ENCODE results near the gene LRRC3C. TPM values are rescaled to one million over a fixed set of nuclear protein-coding genes. Genes with fewer than 3 reads are reported as not detected.
"Not testable (repeated sequence)": the region's sequence is repeated elsewhere in the genome, so short reads cannot be mapped to it uniquely, and the experiment has no call there.

The LRRC3C gene
- total RNA-seq, 1 experiment from 2014 or later: not detected

- BruUV-seq (replicated peaks): no TSS peak
- H3K36me3 Mint-ChIP-seq (ENCODE audit: insufficient read depth, unreplicated experiment): peaks cover 7% of the 10 kb centered on the region
- no peak for TF ChIP-seq CTCF (IDR thresholded peaks at IDR 0.05; ENCODE audit: unreplicated experiment)
- no peak overlapping the region for H3K27ac Mint-ChIP-seq (ENCODE audit: unreplicated experiment)
- H3K9me3 Mint-ChIP-seq (ENCODE audit: low read depth, unreplicated experiment): no peaks in the 10 kb centered on the region
- DNase-seq: peak; percentile 76
- peaks cover 75% of the 10 kb centered on the region for H3K27me3 Mint-ChIP-seq (ENCODE audit: unreplicated experiment)
- intact Hi-C loops (cut with micrococcal nuclease; ENCODE audit: unreplicated experiment): no loop called here
- H3K4me1 Mint-ChIP-seq (ENCODE audit: low read depth, unreplicated experiment): peaks cover 27% of the 10 kb centered on the region
- CTCF ChIA-PET: interaction anchor here (0.5 to 109.6 kb wide), 31 partner anchors 24 to 630 kb away, joined by 3 to 8195 read pairs (median 7); partner anchors contain the start of genes CASC3, CSF3, ERBB2 and GRB7
- no peak overlapping the region for H3K4me3 Mint-ChIP-seq (ENCODE audit: low read depth, unreplicated experiment)
These were observed 16.8 kb downstream of the LRRC3C start for GRCh38 chr17:39944393-39944711.

- H3K36me3 Mint-ChIP-seq (ENCODE audit: insufficient read depth, unreplicated experiment): peaks cover 12% of the 10 kb centered on the region
- CTCF ChIA-PET: interaction anchor here (0.5 to 109.6 kb wide), 48 partner anchors 21 to 1695 kb away, joined by 3 to 8195 read pairs (median 8); partner anchors contain the start of genes CSF3, ERBB2, GRB7 and GSDMA
- no peak overlapping the region for H3K4me3 Mint-ChIP-seq (ENCODE audit: low read depth, unreplicated experiment)
- intact Hi-C loops (cut with micrococcal nuclease; ENCODE audit: unreplicated experiment): no loop called here
- DNase-seq: peak; percentile 86
- no peak for TF ChIP-seq CTCF (IDR thresholded peaks at IDR 0.05; ENCODE audit: unreplicated experiment)
- no peaks in the 10 kb centered on the region for H3K9me3 Mint-ChIP-seq (ENCODE audit: low read depth, unreplicated experiment)
- peaks cover 39% of the 10 kb centered on the region for H3K4me1 Mint-ChIP-seq (ENCODE audit: low read depth, unreplicated experiment)
- H3K27me3 Mint-ChIP-seq (ENCODE audit: unreplicated experiment): peaks cover 57% of the 10 kb centered on the region
- no peak overlapping the region for H3K27ac Mint-ChIP-seq (ENCODE audit: unreplicated experiment)
- no TSS peak for BruUV-seq (replicated peaks)
These were observed 19.2 kb downstream of the LRRC3C start for GRCh38 chr17:39946551-39947330.

GRCh38 chr17:39948489-39948828 is 20.9 kb downstream of the LRRC3C start:
- Mint-ChIP-seq H3K27ac (ENCODE audit: unreplicated experiment) (peak overlapping the region; percentile 29), H3K36me3 (ENCODE audit: insufficient read depth, unreplicated experiment) (peaks cover 28% of the 10 kb centered on the region), H3K27me3 (ENCODE audit: unreplicated experiment) (peaks cover 46% of the 10 kb centered on the region), H3K4me1 (ENCODE audit: low read depth, unreplicated experiment) (peaks cover 49% of the 10 kb centered on the region)
- not testable (repeated sequence) for H3K4me3 Mint-ChIP-seq (ENCODE audit: low read depth, unreplicated experiment); H3K9me3 Mint-ChIP-seq (ENCODE audit: low read depth, unreplicated experiment)
- intact Hi-C loops (cut with micrococcal nuclease; ENCODE audit: unreplicated experiment): loop anchor here (1.0 to 2.0 kb wide), 3 partner anchors 11 to 550 kb away; partner anchors contain the start of gene STARD3
- CTCF ChIA-PET: interaction anchor here (0.6 to 109.6 kb wide), 48 partner anchors 20 to 606 kb away, joined by 3 to 8195 read pairs (median 7); partner anchors contain the start of genes CSF3, ERBB2, GRB7 and GSDMA
- peak; percentile 89 for DNase-seq
- TSS peak; percentile 29 for BruUV-seq (replicated peaks)

GRCh38 chr17:39949028-39949427 is 21.5 kb downstream of the LRRC3C start:
- H3K4me1 Mint-ChIP-seq (ENCODE audit: low read depth, unreplicated experiment): peaks cover 49% of the 10 kb centered on the region
- BruUV-seq (replicated peaks): no TSS peak
- peaks cover 41% of the 10 kb centered on the region for H3K27me3 Mint-ChIP-seq (ENCODE audit: unreplicated experiment)
- intact Hi-C loops (cut with micrococcal nuclease; ENCODE audit: unreplicated experiment): loop anchor here (1.0 to 2.0 kb wide), 5 partner anchors 20 to 550 kb away; partner anchors contain the start of gene STARD3
- CTCF ChIA-PET: interaction anchor here (0.6 to 109.6 kb wide), 61 partner anchors 19 to 786 kb away, joined by 3 to 8195 read pairs (median 5); partner anchors contain the start of genes CASC3, CDK12, CSF3 and ERBB2
- TF ChIP-seq CTCF (IDR thresholded peaks at IDR 0.05; ENCODE audit: unreplicated experiment): no peak
- H3K9me3 Mint-ChIP-seq (ENCODE audit: low read depth, unreplicated experiment): no peaks in the 10 kb centered on the region
- peaks cover 30% of the 10 kb centered on the region for H3K36me3 Mint-ChIP-seq (ENCODE audit: insufficient read depth, unreplicated experiment)
- H3K27ac Mint-ChIP-seq (ENCODE audit: unreplicated experiment): peak overlapping the region; percentile 29
- DNase-seq: peak; percentile 100
- H3K4me3 Mint-ChIP-seq (ENCODE audit: low read depth, unreplicated experiment): no peak overlapping the region
